ENCODE measurements around the gene NSUN2.
A peak's percentile ranks its signal among the peaks of the same experiment; 100 is the strongest.
"Not testable (repeated sequence)": the region's sequence is repeated elsewhere in the genome, so short reads cannot be mapped to it uniquely, and the experiment has no call there.

NSUN2 gene

DNA sequence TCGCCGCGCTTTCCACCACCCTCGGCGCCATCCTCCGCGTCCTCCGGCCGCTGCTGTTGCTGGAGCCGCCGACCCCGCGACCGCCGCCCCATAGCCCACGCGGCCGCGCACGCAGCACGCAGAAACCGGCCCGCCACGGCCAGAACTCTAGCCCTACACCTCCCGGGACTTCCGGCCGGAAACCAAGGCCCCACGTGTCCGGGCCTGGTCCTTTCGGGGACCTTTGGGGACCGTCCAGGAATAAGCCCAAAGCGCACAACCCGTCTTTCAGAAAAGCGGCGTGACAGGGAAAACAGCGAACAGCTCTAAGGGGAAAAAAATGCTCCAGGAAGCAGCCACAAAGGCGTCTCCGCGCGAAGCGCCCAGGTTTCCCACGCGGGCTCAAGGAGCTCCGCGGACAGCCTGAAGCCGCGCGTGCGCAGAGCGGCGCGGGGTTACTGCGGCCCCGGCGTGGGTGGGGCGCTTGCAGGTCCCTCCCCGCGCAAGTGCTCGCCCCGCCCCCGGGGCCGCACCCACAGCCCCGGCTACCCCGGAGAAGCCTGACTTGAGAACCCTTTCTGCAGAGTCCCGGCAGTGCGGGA is at the start of gene NSUN2, which contains the start of gene SRD5A1:
TSS of gene NSUN2 (minus strand) at position 157 of the 581 bp plus-strand sequence. CDS start at position 92, 65 bp downstream.
TSS of gene SRD5A1 (plus strand) at position 553 of the 581 bp plus-strand sequence. CDS start 137 bp downstream, outside the sequence.
- peak; percentile 84 for DNase-seq

DNA sequence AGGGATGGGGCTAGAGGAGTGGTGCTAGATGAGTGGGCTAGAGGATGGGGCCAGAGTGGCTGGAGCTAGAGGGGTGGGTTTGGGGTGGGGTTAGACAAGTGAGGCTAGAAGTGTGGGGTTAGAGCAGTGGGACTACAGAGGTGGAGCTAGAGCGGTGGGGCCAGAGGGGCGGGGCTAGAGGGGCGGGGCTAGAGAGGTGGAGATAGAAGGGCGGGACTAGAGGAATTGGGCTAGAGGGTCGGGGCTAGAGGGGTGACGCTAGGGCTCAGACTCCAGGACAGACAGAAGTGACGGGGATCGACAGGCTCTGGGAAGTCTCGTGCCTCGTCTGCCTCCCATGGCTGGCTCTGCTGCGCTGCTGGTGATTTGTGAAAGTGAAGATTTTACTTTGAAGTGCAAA is 49.4 kb upstream of the NSUN2 start:
- no peak for DNase-seq

DNA sequence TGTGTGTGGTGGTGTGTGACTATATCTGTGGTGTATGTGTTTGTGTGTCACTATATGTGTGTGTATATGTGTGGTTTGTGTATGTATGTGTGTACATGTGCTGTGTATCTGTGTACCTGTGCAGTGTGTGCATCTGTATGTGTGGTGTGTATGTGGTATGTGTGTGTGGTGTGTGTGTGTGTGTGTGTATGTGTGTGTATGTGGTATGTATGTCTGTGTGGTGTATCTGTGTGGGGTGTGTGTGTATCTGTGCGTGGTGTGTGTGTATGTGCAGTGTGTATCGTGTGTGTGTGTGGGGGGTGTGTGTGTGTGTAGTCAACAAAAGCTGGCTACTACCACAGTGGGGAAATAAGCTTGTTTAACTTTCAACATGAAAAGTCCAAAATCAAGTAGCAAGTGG is 48.8 kb upstream of the NSUN2 start:
- DNase-seq: no peak

DNA sequence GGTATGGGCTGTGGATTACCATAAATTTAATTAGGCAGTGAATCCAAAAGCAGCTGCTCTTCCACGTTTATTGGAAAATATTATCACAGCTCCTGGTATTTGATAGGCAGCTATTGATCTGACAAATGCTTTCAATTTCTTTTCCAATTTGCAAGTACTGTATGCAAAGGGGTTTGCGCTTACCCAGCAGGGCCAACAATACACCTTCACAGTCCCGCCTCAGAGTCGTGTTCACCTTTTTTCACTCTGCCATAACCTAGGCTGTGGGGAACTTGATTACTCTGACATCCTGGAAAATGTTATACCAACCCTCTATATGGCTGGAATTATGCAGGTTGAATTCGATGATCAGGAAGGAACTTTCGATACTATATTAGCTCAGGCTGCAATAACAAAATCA is 48.1 kb upstream of the NSUN2 start:
- DNase-seq: no peak

DNA sequence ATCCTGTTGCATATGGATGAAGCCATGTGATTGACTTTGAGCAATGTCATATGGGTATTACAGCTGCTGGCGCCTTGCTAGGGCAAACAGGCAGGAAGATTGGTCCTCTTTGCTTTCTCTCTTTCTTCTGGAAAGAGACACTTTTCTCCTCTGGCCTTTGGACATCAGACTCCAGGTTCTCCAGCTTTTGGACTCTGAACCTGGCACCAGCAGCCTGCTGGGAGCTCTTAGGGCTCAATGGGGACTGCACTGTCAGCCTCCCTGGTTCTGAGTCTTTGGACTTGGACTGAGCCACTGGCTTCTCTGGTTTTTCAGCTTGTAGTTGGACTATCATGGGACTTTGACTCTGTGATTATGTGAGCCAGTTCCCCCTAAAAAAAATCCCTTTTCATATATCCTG is 45.5 kb upstream of the NSUN2 start:
- no peak for DNase-seq

DNA sequence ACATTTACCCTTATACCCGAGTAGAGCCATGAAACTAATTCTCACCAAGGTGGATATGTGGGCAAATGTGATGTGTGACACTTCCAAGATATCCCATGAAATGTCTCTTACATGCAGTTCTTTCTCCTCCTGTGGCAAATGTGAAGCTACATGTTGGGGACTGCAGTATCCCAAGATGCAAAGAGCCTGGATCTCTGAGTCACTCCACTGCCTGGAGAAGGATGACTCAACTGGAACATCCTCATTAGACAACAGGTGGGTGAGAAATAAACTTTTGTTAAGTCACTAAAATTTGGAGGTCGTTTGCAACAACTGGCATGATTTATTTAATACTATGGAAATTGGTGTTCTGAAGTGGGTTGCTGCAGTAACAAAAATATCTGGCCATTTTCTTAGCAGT is 43.9 kb upstream of the NSUN2 start:
- DNase-seq: no peak

DNA sequence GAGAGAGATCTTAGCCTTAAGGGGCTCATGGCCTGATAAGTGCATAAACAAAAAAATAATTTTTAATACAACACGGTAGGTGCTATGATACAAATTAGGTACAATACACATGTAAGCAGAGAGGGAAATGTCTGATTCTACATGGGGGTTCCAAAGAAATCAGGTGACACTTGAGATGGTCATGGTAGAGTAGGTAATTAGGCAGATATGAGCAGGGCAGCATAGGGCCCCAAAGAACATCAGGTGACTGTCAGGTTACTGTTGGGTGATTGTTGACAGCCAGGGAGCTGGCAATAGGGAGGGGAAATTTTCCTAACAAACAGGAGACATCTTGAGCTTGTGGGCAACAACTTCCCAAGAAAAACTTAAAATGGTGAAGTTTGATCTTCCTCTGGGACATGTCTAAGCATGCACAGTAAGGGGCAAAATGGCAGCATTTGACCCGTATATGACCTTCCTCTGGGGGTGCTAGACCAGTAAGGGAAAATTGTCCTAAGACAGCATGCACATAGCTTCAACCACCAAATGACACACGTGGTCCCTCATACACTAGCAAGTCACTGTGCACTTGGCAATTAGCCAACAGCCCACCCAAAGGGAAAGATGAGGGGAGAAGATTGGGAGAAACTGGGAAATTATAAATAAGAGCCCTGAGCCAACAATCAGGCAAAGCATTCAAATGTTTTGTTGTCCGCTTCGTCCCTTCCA is 43.1 kb upstream of the NSUN2 start:
- no peak for DNase-seq

DNA sequence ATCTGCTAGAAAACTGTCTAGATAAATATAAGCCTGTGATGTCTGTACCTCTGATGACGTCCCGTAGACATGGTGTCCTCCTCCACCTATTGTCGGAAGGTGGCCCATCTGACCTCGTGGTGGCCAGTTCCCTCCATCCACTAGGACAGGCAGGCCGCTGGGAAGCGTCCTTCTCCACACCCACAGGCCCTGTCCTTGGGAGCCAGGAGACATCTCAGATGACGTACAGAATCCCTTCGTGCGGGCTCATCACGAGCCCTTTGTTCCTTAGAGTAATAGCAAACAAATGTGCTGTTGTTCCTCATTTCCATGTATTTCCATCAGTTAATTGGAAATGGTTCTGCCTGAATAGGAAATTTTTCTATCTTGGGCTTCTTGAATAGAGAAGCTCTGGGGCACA is 42.0 kb upstream of the NSUN2 start:
- DNase-seq: no peak

DNA sequence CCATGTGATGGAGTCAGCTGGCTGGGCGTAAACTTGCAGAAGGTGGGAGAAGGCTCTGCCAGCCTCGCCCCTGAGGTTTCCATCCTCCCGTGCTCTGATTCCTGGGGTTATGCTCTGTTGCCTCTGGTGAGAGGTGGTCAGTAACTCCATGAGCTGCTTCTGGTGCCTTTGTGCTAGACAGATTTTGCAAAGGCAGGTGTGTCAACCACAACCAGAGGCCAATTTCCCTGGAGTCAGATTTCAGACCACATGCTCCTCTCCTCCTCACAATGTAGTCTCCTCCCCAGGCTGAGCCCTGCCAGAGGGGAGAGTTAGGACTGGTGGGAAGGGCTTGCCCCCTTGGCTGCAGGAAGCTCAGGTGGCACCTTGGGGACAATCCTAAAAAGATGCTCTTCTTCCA is 41.6 kb upstream of the NSUN2 start:
- DNase-seq: no peak

DNA sequence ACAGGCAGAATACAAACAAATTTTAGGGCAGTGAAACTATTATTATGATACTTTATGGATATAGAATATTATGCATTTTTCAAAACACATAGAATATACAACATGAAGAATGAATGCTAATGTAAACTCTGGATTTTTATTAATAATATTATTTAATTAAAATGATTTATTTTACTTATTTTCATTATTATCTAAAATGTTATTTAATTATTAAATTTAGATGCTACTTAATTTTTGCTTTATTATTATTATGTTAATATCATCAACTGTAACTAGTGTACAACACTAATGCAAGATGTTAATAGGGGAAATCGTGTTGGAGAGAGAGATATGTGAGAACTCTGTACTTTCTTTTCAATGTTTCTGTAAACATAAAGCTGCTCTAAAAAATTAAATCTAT is 41.1 kb upstream of the NSUN2 start:
- no peak for DNase-seq

DNA sequence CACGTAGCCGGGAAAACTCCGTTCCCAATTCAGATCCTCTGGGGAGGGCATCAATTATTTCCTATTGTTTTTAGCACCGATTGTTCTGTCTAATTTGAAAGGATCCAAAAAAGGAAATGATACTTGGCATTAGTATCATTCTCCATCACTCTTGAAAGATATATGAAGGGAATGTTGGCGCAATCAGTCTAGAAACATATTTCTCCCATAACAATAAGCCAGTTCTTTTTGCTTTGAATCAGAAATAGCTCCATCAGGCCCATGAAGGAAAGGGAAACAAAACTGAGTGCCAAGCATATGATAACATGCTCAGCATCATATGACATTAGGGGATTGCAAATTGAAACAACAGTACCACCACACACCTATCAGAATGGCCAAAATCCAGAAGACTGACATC is 40.2 kb upstream of the NSUN2 start:
- no peak for DNase-seq

DNA sequence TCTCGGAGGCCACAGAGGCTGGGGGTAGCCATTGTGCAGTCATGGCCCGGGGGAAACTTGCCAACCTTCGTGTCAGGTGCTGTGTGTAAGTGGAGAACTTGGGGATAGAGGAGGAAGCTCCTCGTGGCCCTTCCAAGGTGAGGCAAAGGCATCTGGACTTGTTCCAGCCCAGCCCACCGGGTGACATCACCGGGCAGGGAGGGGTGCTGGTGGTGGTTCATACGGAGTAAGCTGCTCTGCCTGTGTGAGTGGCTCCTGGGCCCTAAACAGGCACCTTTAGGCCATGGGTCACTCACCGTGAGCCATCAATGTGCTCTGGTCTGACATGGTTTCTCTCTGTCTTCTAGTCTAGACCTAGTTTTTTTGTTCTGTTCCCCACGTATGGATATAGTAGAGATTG is 35.9 kb upstream of the NSUN2 start:
- not testable (repeated sequence) for DNase-seq

DNA sequence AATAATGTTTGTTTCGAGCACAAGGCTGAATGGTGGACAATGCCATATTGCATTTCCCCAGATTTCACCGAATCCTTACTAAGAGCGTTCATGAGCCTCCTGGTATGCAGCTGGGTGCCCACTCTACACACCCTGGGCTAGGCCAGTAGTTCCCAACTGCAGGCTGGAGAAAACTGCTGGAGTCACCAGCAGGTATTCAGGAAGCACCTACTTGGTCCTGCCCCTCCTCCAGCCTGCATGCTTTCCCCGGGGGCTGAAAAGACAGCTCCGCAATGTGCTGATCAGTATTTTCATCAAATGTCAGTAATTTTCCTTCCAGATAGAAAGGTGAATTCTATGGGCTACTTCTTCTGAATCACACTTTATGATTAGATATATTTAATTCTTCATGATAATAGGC is 34.8 kb upstream of the NSUN2 start:
- DNase-seq: no peak

DNA sequence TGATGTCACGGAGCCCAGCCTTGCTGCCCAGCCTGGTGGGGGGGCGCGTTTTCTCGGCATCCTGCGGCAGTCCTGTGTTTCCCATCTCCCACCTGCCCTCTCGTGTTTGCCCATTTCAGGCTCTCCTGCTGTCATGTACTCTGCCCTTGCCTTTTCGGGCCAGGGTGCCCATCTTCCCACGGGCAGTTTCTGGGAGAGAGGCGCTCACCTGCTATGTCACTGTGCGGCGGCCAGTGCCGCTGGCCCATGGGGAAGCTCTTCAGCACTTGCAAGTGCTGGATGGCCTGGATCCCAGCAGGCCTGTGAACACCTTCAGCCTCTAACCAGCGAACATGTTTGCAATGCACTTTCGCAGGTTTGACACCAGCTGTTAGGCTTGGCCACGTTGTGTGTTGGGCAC is 33.9 kb upstream of the NSUN2 start:
- no peak for DNase-seq

DNA sequence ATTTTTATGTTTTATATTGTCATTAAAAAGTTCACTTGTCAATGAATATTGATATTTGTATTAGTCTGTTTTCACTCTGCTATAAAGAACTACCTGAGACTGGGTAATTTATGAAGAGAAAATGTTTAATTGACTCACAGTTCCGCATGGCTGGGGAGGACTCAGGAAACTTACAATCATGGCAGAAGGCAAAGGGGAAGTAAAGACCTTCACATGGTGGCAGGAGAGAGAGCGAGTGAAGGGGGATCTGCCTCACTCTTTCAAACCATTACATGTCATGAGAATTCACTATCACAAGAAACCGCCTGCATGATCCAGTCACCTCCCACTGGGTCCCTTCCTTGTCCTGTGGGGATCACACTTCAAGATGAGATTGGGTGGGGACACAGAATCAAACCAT is 27.8 kb upstream of the NSUN2 start:
- DNase-seq: no peak

DNA sequence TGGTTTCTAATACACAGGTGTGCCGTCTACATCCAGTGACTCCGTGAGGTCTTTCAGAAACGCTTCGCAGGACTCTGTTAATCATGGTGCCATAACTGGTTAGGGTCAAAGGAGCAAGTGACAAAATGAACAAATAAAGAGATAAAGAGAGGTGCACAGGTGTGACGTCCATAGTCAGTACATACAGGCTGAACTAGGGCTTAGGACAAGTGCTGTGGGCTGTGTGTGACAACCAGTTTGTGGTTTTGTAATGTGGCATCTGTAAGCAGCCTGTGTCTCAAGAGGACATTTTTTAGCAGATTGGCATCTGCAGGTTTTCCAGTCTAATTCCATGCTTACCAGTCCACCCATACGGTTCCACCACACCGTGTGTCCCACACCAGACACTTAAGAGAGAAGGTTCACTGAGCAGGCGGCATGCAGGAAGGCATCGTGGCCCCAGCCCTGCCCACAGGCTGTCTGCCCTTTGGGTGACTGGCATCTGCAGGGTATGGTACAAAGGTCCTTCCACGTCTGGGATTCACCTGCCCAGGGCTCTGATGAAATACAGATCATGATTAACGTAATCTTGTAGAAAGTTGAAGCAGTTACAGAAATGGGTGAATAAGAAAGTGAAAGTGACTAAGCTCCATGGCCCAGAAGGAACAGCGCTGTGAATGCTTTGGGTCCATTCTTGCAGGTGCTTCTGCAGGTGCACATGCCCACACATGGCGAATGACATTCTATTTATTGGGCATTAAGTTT is 27.3 kb upstream of the NSUN2 start:
- DNase-seq: no peak

DNA sequence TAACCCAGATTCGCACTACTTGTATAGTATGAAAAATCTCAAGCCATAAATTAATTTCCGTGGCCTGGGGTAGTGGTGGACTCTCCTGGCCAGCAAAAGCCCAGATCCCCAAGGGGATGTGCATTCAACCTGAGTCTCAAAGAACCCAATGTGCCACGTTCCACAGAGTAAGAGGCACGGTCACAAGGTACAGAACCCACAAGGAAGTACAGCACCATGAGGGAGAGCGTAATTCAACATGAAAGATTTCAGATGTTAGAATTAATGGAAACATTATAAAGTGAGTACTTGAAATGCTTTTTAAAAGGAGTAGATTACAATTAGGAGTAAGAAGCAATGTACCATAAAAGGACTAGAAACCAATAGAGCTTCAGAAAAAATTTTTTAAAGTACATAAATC is 23.8 kb upstream of the NSUN2 start:
- no peak for DNase-seq

DNA sequence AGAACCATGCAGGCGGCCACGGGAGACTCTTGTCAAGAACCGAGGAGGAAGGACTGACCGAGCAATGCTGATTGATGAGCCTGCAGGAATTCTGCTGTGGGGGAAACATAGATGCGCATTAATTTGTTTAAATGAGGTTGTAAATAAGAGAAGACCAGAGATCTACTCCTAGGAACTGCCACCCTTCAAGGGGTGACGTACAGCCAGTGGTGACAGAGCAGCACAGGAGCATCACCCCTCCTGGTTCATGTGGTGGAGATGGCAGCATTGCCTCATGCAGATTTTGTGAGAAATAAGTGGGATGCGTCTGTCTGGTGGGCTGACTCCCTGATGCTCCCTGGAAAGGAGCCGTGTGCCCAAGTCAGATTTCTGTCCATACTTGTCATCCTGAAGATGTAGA is 22.6 kb upstream of the NSUN2 start:
- no peak for DNase-seq

DNA sequence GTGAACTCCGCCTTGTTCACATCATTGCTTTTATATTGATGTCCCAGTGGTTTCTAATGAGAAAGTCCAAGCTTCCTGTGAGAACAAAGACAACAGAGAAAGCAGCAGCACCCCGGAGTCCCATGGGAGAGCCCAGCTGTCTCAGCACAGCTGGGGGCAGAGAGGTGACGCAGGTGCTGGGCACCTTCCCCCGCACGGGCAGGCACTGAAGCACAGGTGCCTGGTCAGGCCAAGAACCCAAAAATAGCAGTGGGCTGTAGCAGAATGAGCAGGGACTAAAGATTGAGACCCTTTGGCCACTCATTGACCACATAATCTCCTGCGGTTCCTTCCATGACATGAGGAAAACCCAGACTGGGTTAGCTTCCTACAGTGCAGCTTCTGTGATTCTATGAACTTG is 19.2 kb upstream of the NSUN2 start:
- DNase-seq: no peak

DNA sequence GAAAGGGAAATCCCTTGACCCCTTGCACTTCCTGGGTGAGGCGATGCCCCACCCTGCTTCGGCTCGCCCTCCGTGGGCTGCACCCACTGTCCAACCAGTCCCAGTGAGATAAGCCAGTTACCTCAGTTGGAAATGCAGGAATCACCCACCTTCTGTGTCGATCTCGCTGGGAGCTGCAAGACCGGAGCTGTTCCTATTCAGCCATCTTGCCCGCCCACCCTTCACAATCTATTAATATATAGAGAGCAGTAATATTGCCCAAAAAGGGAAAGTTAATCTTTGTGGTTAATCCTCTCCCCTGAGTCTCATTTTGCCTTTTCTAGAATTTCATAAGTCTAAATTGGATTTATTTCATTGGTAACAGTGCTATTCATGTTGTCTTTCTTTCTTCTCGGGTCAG is 16.8 kb upstream of the NSUN2 start:
- DNase-seq: no peak

DNA sequence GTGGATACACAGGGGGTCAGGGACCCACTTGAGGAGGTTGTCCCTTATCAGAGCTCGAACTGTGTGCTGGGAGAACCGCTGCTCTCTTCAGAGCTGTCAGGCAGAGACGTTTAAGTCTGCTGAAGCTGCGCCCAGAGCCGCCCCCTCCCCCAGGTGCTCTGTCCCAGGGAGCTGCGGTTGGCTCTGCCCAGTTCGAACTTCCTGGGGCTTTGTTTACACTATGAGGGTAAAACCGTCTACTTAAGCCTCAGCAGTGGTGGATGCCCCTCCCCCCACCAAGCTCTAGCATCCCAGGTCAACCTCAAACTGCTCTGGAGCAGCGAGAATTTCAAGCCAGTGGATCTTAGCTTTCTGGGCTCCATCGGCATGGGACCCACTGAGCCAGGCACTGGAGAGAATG is 16.3 kb upstream of the NSUN2 start:
- no peak for DNase-seq

DNA sequence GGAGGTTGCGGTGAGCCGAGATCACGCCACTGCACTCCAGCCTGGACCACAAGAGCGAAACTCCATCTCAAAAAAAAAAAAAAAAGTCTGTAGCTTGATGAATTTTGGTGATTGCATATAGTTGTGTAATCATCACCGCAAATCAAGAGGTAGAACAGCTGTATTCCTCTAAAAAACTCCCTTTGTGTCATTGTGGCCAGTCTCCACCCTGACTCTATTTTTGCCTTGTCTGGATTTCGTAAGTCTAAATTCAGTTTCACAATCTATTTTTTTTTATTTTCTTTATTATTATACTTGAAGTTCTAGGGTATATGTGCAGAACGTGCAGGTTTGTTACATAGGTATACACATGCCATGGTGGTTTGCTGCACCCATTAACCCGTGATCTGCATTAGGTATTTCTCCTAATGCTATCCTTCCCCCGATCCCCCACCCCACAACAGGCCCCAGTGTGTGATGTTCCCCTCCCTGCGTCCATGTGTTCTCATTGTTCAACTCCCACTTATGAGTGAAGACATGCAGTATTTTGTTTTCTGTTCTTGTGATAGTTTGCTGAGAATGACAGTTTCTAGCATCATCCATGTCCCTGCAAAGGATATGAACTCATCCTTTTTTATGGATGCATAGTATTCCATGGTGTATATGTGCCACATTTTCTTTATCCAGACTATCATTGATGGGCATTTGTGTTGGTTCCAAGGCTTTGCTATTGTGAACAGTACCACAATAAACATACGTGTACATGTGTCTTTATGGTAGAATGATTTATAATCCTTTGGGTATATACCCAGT is 12.9 kb upstream of the NSUN2 start:
- not testable (repeated sequence) for DNase-seq

DNA sequence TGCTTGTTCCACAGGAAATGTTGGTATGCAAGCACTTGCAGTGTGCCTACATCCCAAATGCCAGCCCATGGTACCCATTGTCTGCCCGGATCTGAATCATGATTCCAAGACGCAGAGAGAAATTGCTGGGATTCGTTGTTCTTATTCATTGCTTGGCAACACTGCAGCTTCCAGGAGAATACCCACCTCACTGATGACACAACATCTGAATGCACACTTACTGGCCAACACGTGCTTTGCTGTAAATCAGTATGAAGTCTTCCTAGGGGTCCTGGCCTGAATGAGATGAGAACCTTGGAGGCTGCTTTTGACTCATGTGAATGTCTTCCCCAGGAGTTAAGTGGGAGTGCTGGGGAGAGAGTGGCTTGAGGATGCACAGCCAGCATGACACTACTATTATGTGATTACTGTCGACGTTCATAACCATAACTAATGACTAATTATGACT is 12.0 kb upstream of the NSUN2 start:
- no peak for DNase-seq
